ENCODE results near the gene PPP2R2D. TPM values are rescaled to one million over a fixed set of nuclear protein-coding genes. Genes with fewer than 3 reads are reported as not detected.

The PPP2R2D gene
- total RNA-seq, 4 donors from 2014 or later: 39.2 to 79.0 (median 52.9) TPM

GRCh38 chr10:131942455-131942854 lies 41.6 kb downstream of the PPP2R2D start:
- Histone ChIP-seq H3K4me1 (no peaks in the 10 kb centered on the region), H3K27me3 (no peaks in the 10 kb centered on the region), H3K36me3 (peaks cover 0 to 30% (median 6%) of the 10 kb centered on the region in 4 donors), H3K9me3 (no peaks in the 10 kb centered on the region), H3K4me3 (no peak overlapping the region), H3K27ac (no peak overlapping the region)
- intact Hi-C loops (cut with DNase I; ENCODE audit: low total_unique reads) (no loop called here), in situ Hi-C loops (cut with MboI; ENCODE audit: low pct_ligation_motif_present in 1 of 4, low pct_unique_long_range_greater_than_20kb in 1 of 4, low sequenced_read_pairs in 3 of 4) (no loop called here)
- TF ChIP-seq POLR2A (IDR thresholded peaks at IDR 0.05) (no peak), CTCF (IDR thresholded peaks at IDR 0.05) (no peak), EP300 (IDR thresholded peaks at IDR 0.05; ENCODE audit: low read depth) (no peak), POLR2AphosphoS5 (IDR thresholded peaks at IDR 0.05) (no peak)
- 92 to 100% methylated on average over 1 of the region's 1 CpG for WGBS, 2 donors (ENCODE audit: low coverage in 1 of 2)
- no peak for DNase-seq

GRCh38 chr10:131943021-131943814 lies 42.4 kb downstream of the PPP2R2D start:
- DNase-seq: no peak
- Histone ChIP-seq H3K27me3 (no peaks in the 10 kb centered on the region), H3K36me3 (peaks cover 0 to 36% (median 7%) of the 10 kb centered on the region in 4 donors), H3K4me3 (no peak overlapping the region), H3K9me3 (no peaks in the 10 kb centered on the region), H3K4me1 (no peaks in the 10 kb centered on the region), H3K27ac (no peak overlapping the region)
- in situ Hi-C loops (cut with MboI; ENCODE audit: low pct_ligation_motif_present in 1 of 4, low pct_unique_long_range_greater_than_20kb in 1 of 4, low sequenced_read_pairs in 3 of 4): no loop called here
- TF ChIP-seq EP300 (IDR thresholded peaks at IDR 0.05; ENCODE audit: low read depth): no peak
- TF ChIP-seq CTCF (IDR thresholded peaks at IDR 0.05): peak in 3 of 5 experiments; percentile 23 to 24 (median 24)
- WGBS, 2 donors (ENCODE audit: low coverage in 1 of 2): 70 to 86% methylated on average over 4 to 11 of the region's 11 CpGs
- intact Hi-C loops (cut with DNase I; ENCODE audit: low total_unique reads): no loop called here

- Histone ChIP-seq H3K27me3 (no peaks in the 10 kb centered on the region), H3K27ac (no peak overlapping the region), H3K4me3 (no peak overlapping the region), H3K4me1 (no peaks in the 10 kb centered on the region), H3K36me3 (peaks cover 0 to 45% (median 14%) of the 10 kb centered on the region in 4 donors), H3K9me3 (no peaks in the 10 kb centered on the region)
- DNase-seq: no peak
- in situ Hi-C loops (cut with MboI; ENCODE audit: low pct_ligation_motif_present in 1 of 4, low pct_unique_long_range_greater_than_20kb in 1 of 4, low sequenced_read_pairs in 3 of 4) (no loop called here), intact Hi-C loops (cut with DNase I; ENCODE audit: low total_unique reads) (no loop called here)
- no peak for TF ChIP-seq POLR2AphosphoS5 (IDR thresholded peaks at IDR 0.05)
- TF ChIP-seq EP300 (IDR thresholded peaks at IDR 0.05; ENCODE audit: low read depth): no peak
- TF ChIP-seq CTCF (IDR thresholded peaks at IDR 0.05): no peak
- no peak for TF ChIP-seq POLR2A (IDR thresholded peaks at IDR 0.05)
- 92% methylated on average over 4 of the region's 4 CpGs; no CpG with 5 or more reads in 1 of the 2 donors for WGBS, 2 donors (ENCODE audit: low coverage in 1 of 2)
These were observed 43.6 kb downstream of the PPP2R2D start for GRCh38 chr10:131944412-131944811.

- in situ Hi-C loops (cut with MboI; ENCODE audit: low pct_ligation_motif_present in 1 of 4, low pct_unique_long_range_greater_than_20kb in 1 of 4, low sequenced_read_pairs in 3 of 4): no loop called here
- peaks cover 0 to 47% (median 16%) of the 10 kb centered on the region in 4 donors for H3K36me3 ChIP-seq
- TF ChIP-seq POLR2A (IDR thresholded peaks at IDR 0.05) (no peak), EP300 (IDR thresholded peaks at IDR 0.05; ENCODE audit: low read depth) (no peak), CTCF (IDR thresholded peaks at IDR 0.05) (no peak), POLR2AphosphoS5 (IDR thresholded peaks at IDR 0.05) (no peak)
- no peaks in the 10 kb centered on the region for H3K27me3 ChIP-seq
- intact Hi-C loops (cut with DNase I; ENCODE audit: low total_unique reads): no loop called here
- no peak for DNase-seq
- whole genome bisulfite sequencing, 2 donors (ENCODE audit: low coverage in 1 of 2): 95 to 96% methylated on average over 13 to 28 of the region's 28 CpGs
- H3K4me1 ChIP-seq: no peaks in the 10 kb centered on the region
- H3K27ac ChIP-seq: no peak overlapping the region
- no peaks in the 10 kb centered on the region for H3K9me3 ChIP-seq
- H3K4me3 ChIP-seq: no peak overlapping the region
These were observed 44.3 kb downstream of the PPP2R2D start for GRCh38 chr10:131944976-131945695.

Measured in transverse colon (tissue), 4 donors.